Nephron progenitor cell (in vitro differentiated cells): Measurements from ENCODE around the gene KMT2C.

Experiments
- DNase-seq: peaks from one replicate; pipeline ENCODE4 v3.0.0; 2021
- H3K27ac Mint-ChIP-seq: 2 replicates; pipeline ENCODE4 v1.8.0; 2021; ENCODE audit warnings: mild to moderate bottlenecking, moderate library complexity, mixed read lengths
- H3K27me3 Mint-ChIP-seq: 2 replicates; pipeline ENCODE4 v1.8.0; 2021; ENCODE audit warnings: mild to moderate bottlenecking, low read depth, mixed read lengths; ENCODE audit not compliant: poor library complexity
- H3K36me3 Mint-ChIP-seq: 2 replicates; pipeline ENCODE4 v1.8.0; 2021; ENCODE audit warnings: low read depth, mixed read lengths
- H3K4me1 Mint-ChIP-seq: 2 replicates; pipeline ENCODE4 v1.8.0; 2021; ENCODE audit warnings: mixed read lengths
- H3K4me3 Mint-ChIP-seq: 2 replicates; pipeline ENCODE4 v1.8.0; 2021; ENCODE audit warnings: mild to moderate bottlenecking, moderate library complexity, mixed read lengths
- H3K9me3 Mint-ChIP-seq: 2 replicates; pipeline ENCODE4 v1.8.0; 2021; ENCODE audit warnings: mild to moderate bottlenecking, moderate library complexity, mixed read lengths
- TF ChIP-seq, protein P1 (sequence below): fragments of 200-600 bp; sonication (generic); IDR thresholded peaks from 2 replicates; pipeline ENCODE4 v1.5.0; 2021; ENCODE audit warnings: antibody characterized with exemption

KMT2C gene

DNA sequence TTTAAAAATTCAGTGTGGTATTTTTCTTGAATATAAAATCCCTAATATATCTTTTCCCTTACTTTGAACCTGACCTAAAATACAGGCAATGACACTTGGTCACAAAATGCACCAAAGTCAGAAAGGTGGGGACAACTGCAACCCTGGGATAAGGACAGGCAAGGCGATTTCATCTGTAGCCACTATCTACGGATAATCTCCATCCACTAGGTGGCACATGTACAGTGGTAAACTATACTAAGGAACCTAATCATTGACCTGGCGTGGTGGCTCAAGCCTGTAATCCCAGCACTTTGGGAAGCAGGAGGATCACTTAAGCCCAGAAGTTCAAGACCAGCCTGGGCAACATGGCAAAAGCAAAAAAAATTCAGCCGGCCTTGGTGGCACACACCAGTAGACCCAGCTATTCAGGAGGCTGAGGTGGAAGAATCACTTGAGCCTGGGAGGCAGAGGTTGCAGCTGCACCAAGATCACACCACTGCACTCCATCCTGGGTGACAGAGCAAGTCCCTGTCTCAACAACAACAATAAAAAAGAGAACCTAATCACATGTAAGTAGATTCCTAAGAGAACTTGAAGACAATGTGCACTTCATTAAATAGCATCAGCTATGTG is 98.9 kb downstream of the KMT2C start:
- Mint-ChIP-seq H3K4me1 (peaks cover 17% of the 10 kb centered on the region), H3K9me3 (no peaks in the 10 kb centered on the region), H3K36me3 (peaks cover 9% of the 10 kb centered on the region), H3K4me3 (no peak overlapping the region), H3K27ac (no peak overlapping the region), H3K27me3 (peaks cover 3% of the 10 kb centered on the region)
- DNase-seq, result peak; percentile 10
- TF ChIP-seq, protein P1, sequence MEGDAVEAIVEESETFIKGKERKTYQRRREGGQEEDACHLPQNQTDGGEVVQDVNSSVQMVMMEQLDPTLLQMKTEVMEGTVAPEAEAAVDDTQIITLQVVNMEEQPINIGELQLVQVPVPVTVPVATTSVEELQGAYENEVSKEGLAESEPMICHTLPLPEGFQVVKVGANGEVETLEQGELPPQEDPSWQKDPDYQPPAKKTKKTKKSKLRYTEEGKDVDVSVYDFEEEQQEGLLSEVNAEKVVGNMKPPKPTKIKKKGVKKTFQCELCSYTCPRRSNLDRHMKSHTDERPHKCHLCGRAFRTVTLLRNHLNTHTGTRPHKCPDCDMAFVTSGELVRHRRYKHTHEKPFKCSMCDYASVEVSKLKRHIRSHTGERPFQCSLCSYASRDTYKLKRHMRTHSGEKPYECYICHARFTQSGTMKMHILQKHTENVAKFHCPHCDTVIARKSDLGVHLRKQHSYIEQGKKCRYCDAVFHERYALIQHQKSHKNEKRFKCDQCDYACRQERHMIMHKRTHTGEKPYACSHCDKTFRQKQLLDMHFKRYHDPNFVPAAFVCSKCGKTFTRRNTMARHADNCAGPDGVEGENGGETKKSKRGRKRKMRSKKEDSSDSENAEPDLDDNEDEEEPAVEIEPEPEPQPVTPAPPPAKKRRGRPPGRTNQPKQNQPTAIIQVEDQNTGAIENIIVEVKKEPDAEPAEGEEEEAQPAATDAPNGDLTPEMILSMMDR, result peak; percentile 41

DNA sequence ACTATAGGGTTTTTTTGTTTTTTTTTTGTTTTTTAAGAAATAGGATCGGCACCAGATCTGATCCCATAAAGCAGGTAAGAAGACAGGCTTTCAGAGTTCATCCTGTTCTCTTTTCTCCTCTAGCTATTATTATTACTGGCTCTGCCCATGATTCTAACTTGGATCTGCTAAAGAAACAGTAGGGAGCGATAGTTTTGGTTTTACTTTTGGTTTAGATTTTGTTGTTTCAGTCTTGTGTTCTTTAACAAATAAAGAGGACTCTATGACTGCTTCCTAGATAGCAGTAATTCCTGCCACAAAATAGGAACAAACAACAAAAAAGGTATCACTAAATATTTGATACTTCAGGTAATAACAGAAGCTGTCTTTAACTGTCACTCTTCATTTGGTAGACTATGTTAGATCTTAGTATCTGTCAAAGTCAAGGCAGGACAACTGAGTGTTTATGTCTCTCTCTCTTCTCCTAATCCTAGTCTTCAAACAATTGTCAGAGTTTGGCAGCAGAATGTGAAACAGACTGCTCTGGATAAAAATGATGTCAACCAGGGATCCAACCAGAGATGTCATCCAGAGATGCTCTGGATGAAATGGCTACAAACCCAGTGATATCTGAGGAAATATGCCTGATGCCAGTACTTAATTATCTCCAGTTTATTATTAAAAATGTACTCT is 99.8 kb downstream of the KMT2C start:
- H3K27ac Mint-ChIP-seq, result peak overlapping the region; percentile 73
- peaks cover 12% of the 10 kb centered on the region for H3K4me1 Mint-ChIP-seq
- TF ChIP-seq, protein P1, result no peak
- peaks cover 9% of the 10 kb centered on the region for H3K36me3 Mint-ChIP-seq
- H3K4me3 Mint-ChIP-seq, result no peak overlapping the region
- no peak for DNase-seq
- no peaks in the 10 kb centered on the region for H3K9me3 Mint-ChIP-seq
- H3K27me3 Mint-ChIP-seq, result peaks cover 3% of the 10 kb centered on the region

DNA sequence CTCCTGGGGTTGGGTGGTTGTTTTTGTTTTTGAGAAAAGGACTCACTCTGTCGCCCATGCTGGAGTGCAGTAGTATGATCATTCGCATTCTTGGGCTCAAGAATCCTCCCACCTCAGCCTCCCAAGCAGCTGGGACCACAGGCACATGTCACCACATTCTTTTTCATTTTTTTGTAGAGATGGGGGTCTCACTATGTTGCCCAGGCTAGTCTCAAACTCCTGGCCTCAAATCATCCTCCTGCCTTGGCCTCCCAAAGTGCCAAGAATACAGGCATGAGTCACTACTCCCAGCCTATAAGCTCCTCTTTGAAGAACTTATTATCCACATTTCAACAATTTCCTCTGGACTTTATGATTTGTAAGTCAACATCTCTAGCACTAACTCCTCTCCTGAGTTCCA is 102.7 kb downstream of the KMT2C start:
- DNase-seq, result no peak
- Mint-ChIP-seq H3K4me3 (no peak overlapping the region), H3K27ac (no peak overlapping the region), H3K36me3 (peaks cover 28% of the 10 kb centered on the region), H3K9me3 (no peaks in the 10 kb centered on the region), H3K27me3 (peaks cover 3% of the 10 kb centered on the region), H3K4me1 (peaks cover 6% of the 10 kb centered on the region)
- TF ChIP-seq, protein P1, result no peak

DNA sequence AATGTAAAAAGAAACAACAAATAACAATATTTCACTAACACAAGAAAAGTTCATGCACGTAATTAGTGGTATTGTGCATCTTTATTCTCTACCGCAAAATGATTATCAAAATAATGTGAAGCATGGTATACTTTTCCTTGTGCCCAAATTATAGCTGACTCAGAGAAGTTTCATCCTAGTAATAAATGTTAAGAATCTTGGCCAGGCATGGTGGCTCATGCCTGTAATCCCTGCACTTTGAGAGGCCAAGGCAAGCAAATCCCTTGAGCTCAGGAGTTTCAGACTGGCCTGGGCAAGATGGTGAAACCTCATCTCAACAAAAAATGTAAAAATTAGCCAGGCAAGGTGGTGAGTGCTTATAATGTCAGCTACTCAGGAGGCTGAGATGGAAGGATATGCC is 105.0 kb downstream of the KMT2C start:
- H3K4me3 Mint-ChIP-seq, result no peak overlapping the region
- H3K27me3 Mint-ChIP-seq, result peaks cover 3% of the 10 kb centered on the region
- no peaks in the 10 kb centered on the region for H3K9me3 Mint-ChIP-seq
- no peak for DNase-seq
- TF ChIP-seq, protein P1, result no peak
- H3K36me3 Mint-ChIP-seq, result peaks cover 41% of the 10 kb centered on the region
- peaks cover 5% of the 10 kb centered on the region for H3K4me1 Mint-ChIP-seq
- peak overlapping the region; percentile 44 for H3K27ac Mint-ChIP-seq

DNA sequence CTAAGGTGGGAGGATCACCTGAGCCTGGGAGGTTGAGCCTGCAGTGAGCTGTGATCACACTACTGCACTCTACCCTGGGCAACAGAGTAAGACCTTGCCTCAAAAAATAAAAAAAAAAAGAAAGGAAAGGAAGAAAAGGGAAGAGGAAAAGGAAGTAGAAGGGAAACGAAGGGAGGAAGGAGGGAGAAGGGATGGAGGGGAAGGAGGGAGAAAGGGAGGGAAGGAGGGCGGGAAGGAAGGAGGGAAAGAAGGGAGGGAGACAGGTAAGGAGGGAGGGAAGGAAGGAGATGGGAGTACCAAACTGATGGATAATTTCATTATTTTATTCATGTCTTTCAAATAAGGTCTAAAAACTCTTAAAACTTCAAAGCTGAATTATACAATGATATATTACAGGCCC is 106.3 kb downstream of the KMT2C start:
- Mint-ChIP-seq H3K27ac (no peak overlapping the region), H3K27me3 (peaks cover 1% of the 10 kb centered on the region), H3K4me1 (peaks cover 5% of the 10 kb centered on the region), H3K4me3 (no peak overlapping the region), H3K36me3 (peaks cover 44% of the 10 kb centered on the region), H3K9me3 (no peaks in the 10 kb centered on the region)
- TF ChIP-seq, protein P1, result no peak
- no peak for DNase-seq

DNA sequence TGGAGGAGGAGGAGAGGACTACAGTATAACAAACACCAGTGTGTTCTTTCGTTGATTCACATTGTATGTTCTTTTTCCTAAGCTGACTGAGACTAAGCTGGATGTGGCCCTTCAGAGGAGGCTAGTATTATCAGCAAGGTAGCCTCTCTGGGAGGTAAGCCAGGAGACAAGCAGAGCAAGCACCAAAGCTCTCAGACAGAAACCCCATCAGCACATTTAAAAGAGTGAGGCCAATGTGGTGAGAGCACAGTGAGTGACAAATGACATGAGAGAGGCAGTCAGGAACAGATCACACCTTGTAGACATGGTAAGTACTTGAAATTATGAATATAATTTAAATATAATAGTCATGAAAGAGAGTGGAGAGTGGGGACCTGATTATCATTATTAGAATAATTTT is 107.6 kb downstream of the KMT2C start:
- H3K4me3 Mint-ChIP-seq, result no peak overlapping the region
- no peaks in the 10 kb centered on the region for H3K9me3 Mint-ChIP-seq
- no peak for DNase-seq
- H3K27me3 Mint-ChIP-seq, result no peaks in the 10 kb centered on the region
- peaks cover 44% of the 10 kb centered on the region for H3K36me3 Mint-ChIP-seq
- peaks cover 5% of the 10 kb centered on the region for H3K4me1 Mint-ChIP-seq
- H3K27ac Mint-ChIP-seq, result no peak overlapping the region
- TF ChIP-seq, protein P1, result no peak
